Superior temporal gyrus (tissue), 1 donor: Measurements from ENCODE around the gene SURF4.

ENCODE experiments used
- DNase-seq: peaks from one replicate; pipeline ENCODE4 v3.0.0-alpha.2; 2016; ENCODE audit errors: extremely low spot score

The SURF4 gene

DNA sequence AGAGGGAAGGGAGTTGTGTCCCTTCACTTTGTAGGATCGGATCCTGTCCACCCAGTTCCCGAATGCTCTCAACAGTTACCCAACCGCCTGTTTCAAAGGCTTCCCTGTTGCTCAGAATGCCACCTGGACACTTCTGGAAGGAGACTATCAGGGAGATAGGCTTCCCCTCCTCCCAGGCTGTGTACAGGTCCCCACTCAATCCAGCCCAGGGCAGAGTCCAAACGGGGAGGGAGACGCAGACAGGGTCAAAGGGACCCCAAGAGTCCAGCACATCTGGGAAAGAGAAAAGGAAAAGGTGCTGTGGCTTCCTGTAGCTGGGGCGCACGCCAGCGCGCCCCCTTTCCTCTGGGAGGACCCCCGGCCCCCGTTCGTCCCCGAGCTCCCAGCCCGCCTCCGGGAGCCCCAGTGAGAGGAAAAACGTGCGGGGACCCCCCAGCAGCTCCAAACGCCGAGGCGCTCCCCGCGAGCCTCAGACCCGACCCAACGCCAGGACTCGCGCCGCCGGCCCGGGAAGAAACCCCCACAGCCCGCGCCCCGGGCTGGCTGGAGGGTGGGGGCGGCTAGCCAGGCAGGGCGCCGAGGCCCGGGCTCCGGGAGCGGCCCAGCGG is 640 bp downstream of the SURF4 start:
- DNase-seq, result no peak

DNA sequence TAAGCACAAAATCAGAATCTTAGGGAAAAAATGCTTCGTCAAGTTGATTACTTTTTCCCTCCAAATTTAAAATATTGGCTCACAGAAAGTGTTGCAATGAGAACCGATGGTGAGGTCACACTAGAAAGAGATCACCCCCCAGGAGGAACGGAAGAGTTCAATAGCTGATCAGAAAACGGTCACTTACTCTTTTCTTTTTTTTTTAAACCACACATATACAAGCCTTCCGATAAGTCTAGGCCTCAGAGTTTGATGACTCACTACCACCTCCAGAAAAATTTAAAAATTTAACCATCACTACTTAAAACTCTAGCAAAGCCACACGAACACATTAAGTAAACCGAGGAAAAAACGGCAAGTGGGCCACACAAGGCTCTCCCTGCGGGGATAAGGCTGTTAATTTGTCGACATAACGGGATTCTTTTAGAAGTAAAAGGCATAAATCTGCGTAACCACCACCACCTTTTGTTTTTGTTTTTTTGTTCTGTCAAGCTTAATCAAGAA is 1.2 kb downstream of the SURF4 start:
- no peak for DNase-seq

DNA sequence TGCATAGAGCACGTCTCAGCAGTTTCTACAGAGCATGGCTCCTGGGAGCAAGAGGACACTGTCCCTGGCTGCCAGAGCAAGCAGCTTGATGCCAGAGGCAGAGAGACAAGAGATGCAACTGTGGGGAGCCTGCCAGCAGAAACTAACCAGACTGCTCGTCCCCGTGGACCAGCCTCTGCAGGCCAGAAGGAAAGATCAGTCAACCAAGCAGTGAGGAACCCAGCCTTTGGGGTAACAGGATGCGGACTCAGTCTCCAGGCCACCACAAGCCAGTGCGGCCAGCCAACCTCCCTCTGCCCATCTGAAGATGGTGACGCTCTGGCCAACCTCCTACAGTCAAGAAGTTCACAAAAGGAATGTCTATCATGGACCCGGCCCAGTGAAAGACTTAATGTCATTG is 3.7 kb downstream of the SURF4 start:
- no peak for DNase-seq

DNA sequence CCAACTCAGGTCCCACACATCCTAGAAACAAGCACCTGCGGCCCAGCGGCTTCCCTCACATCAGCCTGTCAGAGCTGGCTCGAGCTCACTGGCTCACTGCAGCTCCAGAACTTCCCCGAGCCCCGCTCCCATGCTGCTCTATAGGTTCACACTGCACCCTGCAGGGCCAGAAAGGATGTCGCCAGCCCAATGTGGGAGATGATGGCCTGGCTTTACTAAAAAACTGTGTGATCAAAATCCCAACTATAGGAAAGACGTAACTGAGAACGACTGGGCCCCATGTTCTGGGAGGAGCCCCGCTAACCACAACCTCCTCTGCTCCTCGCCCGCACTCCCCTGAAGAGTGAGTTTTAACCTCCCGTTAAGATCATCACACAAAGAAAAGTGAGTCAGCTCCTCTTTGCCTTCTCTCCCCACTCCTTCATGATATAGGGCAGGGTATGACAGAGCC is 4.6 kb downstream of the SURF4 start:
- no peak for DNase-seq

DNA sequence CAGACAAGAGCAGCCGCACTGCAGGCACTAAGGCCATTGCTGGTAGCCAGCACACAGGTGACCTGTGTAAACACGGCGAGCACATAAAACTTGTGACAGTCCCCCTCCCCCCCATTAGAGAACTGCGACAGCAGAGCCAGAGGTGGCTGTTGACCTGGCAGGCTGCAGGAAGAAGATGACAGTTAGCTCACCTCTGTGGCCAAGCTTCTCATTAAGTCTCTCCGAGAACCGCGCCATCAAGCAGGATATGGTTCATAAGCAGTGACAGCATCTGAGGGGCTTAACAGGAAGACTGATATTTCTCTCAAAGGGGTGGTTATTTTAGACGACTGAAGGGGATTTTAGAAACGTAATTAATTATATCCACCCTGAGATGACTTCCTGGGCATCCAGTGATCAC is 5.2 kb downstream of the SURF4 start:
- no peak for DNase-seq

DNA sequence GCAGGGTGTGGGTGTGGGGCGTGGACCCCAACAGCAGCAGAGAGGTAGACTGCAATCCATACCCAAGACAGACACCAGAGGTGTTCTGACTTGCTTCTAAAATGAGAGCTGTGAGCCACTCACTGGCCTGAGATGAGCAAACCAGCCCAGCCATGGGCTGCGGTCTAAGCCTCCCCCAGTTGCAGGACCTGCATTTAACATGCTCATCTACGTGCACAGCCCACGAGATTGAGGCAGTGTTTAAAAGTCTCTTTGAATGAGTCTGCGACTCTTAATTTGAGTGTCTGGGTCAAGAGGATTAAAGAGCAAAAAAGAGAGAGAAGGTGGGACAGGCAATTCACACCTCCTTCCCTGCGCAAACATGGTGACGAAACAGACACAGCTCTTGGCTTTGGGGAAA is 5.9 kb downstream of the SURF4 start:
- no peak for DNase-seq

DNA sequence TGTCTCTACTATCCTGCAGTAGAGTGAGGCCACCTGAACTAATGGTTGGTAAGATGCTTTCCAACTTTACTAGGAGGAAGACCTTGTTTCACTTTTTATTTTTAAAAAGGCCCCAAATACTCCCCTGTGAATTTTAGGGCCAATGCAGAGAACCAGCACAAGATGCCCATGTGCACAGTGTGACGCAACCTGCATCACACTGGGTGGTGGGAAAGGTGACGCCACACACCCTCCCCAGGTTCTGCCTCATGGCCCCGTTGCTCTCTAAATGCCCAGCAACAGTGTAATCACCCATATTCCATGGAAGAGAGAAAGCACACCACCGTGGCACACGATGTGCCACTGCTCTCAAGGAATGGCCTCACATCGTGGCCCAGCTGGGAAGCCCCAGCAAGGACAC is 6.4 kb downstream of the SURF4 start:
- DNase-seq, result no peak

DNA sequence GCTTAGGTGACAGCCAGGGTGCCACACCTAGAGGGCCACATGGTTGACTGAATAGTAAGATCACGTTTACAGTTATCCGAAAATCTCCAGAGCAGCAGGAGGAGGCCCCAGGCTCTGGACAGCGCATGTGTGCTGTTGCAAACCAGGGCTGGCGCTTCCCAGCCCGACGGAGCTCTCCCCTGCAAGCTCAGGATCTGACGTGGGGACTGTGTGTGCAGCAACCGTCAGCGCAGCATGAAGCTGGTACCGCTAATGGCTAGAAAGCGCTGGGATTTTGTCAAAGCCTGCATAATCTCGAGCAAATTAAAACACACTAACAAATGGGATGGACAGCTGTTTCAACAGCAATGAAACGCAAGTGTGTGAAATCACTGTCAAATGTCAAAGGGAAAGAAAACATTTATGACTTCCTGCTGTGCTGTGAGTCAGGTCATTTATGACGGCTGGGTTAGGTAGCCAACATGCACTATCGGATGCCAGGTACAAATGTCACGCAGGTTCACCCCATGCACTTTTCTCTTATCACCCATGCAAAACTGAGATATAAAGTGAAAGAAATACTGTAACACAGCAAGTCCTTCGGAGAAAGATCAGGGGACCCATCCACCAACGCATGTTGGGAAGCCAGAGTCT is 7.5 kb downstream of the SURF4 start:
- DNase-seq, result peak; percentile 12

DNA sequence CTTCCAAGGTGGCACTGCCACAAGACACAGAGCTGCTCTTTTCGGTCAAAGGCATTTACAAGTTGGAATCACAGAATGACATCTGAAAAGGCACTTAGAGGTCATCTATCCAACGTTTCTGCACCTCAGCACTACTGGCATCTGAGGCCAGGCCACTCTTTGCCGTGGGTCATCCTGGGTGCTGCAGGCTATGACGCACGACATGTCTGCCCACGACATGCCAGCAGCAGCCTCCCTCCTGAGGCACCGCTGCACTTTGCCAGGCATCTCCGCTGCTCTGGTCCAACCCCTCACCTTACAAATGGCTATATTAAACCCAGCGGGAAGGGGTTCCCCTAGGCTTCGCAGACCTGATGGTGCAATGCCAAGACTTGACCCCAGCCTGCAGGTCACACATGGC is 8.1 kb downstream of the SURF4 start:
- DNase-seq, result no peak

DNA sequence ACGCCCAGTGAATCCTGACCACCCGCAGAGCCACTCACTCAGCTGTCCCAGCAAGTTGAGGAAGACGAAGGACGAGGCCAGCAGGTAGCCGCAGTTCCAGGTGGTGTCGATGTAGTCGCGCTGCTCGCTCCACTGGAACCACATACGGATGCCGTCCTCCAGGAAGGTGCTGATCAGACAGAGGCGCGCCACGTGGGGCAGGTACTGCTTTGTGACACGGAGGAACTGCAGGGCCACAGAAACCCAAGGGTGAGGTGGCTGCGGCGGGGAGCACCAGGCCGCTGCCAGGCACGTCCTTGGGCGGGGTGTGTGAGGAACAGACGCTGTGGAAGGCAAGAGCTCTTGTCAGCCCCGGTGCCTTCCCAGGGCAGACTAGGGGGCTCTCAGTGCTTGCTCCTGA is 8.6 kb downstream of the SURF4 start:
- DNase-seq, result no peak

DNA sequence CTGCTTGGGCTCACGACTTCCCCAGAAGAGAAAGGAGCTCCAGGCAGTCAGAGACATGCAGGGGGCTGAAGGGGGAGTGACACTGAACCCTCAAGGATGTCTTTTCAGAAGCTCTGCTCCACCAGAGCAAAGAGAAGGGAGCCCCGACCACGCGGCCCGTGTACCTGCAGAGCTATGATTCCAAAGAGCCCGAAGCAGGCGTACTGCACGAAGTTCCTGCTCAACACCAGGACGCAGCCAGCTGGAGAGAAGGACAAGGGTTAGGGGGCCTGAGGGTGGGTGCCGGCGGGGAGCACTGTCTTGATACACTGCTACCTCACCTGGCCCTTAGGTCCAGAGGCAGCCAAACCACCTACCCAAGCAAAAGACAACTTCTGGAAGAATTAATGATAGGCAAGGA is 9.4 kb downstream of the SURF4 start:
- DNase-seq, result no peak

DNA sequence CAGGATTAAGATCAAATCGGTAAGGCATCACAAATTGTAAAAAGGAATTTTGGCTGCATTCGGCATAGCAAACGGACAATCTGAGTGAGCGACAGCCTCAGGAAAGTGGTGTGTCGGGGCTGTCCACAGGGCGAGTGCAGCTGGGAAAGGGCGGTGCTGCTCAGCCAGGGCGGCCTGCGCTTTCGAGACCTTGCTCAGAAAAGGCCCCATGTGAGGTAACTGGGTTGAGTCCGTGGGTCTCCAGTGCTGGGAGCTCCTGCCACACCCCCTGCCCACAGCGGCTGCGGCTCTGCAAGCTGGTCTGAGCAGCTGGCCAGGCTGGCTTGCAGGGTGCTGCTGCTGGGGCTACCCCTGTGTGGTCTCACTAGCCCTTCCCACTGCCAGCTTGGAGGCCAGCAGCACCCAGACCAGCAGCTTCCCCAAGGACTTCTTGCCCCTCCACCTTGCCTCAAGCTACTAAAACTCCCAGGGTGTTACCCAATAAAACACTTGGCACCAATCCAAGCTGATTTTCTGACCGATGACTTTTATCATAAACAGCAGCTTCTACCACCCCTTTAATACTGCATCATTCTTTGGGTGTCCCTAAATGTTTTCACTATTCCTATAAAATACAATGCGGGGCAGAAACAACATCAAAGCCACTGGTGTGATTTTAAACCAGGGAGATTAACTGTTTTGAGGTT is 13.4 kb downstream of the SURF4 start:
- no peak for DNase-seq

DNA sequence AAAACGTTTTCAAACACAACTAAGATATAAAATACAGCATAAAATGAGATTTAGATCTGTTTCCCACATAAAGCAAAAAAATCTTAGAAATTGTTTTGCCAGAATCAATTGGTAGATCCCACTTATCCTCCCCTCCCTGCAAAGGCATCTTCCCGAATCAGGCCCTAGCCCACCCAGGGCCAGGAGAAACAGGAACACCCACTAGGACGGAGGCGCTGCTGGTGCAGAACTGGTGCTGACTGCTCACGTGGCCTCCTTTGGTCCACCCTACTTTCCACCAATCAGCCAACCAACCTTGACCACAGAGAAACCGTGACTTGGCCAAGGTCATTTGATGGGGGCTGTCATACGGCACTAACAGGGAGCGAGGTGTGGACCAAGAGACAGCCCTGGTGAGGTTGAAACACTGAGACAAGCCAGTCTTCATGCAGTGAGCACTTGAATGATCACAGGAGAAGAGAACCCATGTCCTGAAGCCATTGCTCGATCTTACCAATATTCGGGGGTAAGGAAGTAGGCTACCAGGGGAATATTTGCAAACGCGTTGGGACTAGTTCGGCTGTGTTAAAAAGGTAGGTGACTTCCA is 14.3 kb downstream of the SURF4 start:
- no peak for DNase-seq

DNA sequence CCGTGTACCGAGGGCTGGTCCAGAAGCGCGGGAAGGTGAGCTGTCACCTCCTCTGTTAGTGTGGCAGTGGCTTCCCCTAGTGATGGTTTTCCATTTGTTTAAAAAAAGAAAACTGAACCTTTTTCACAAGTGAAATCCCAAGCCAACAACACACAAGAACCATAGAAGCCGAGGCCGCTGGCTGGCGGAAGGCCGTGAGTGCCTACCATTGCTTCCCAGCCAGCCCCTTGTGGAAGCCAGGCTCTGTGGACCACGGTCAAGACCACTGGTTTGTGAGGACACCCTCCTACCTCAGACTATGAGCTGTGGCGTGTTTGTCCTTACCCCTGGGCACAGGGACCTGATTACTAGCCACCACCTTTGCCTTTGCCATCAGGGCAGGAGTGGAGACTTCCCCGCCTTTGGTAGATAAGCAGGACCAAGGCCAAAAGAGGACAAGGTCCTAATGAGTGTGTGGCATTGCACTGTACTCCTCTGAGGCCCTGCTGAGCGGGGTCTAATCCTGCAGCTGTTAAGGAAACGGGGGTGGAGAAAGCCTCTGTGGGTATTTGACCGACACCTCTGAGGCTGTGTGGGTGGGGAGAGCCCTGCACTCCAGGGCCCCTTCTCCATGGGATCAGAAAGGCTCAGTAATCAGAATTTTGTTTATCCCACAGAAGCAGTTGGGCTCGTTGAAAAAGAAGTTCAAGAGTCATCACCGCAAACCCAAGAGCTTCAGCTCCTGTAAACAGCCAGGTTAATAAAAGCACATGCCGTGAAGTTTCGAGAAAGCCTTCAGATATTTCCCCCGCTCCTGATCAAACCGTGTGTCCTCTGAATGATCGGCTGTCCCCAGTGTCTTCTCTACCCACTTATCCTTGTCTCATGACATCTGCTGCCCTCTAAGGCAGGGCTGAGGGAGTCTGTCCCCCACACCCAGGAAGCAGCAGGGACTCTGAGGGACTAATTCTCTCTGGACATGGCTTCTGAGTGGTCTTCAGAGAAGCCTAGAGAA is 15.2 kb downstream of the SURF4 start:
- no peak for DNase-seq

DNA sequence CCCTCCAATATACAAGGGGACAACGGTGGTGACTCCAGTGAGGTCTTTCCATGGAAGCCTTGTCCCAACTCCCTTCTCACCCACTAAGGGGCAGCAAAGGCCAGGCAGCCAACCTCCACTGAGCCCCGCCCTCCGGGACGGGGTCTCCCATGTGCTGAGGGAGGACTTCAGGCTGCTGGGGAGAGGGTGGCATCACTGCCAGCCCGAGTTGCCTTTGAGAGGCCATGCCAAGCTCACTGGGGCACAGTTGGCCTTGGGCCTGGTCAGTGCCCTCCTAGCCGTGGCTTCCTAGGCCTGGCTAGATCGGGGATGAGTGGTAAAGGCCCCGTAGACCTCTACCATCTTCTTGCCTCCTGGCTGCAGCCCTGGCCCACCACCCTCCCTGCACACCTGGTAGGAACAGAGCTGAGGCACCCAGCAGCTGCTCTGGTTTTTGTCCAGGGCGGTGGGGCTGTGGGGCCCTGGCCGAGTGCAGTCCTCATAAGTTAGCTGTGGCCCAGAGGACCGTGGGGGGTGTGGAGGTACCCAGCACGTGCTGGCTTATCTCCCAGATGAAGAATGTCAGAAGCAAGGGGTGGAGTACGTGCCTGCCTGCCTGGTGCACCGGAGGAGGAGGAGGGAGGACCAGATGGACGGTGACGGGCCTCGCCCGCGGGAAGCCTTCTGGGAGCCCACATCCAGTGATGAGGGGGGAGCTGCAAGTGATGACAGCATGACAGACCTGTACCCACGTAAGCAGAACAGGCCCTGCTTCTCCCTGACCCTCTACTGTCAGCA is 16.3 kb downstream of the SURF4 start:
- no peak for DNase-seq

DNA sequence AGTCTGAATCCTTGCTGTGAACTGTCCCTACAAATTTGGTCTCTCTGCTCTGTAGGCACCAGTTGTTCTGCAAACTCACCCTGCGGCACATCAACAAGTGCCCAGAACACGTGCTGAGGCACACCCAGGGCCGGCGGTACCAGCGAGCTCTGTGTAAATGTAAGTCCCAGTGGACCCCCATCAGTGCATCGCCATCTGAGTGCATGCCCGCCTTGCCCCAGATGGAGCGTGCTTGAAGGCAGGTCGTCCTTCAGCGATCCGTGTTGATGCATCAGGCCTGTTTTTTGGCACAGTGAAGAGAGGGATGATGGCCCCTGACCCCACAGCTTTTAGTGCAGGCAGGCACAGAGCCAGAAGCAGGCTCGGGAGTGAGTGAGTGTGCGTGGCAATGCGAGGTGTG is 18.2 kb downstream of the SURF4 start:
- no peak for DNase-seq

DNA sequence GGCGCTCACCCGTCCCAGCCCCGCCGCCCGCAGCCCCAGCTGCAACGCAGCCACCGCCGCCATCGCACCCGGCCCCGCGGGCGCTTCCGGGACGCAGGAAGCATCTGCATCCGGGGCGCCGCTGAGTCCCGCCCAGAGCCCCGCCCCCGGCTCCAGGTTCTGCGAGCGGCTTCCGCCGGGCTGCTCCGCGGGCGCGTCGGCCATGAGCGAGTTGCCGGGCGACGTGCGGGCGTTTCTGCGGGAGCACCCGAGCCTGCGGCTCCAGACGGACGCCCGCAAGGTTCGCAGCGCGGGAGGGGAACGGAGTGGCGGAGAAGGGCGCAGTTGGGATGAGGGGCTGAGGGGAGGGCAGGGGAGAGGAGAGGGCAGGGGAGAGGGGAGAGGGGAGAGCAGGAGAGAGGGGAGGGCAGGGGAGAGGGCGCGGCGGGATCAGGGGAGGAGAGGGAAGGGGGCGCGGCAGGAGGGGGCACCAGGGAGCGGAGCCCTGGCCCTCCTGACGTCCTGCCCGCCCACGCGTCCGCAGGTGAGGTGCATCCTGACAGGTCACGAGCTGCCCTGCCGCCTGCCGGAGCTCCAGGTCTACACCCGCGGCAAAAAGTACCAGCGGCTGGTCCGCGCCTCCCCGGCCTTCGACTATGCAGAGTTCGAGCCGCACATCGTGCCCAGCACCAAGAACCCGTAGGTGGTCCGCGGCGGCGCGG is 19.3 kb downstream of the SURF4 start, which contains the start of the genes SURF1 and SURF2:
Gene SURF1 (minus strand): TSS at position 97 of the 701 bp plus-strand sequence. CDS start 34 bp downstream, at position 63.
Gene SURF2 (plus strand): TSS at position 160 of the 701 bp plus-strand sequence. CDS start 43 bp downstream, at position 203.
- peak; percentile 80 for DNase-seq

DNA sequence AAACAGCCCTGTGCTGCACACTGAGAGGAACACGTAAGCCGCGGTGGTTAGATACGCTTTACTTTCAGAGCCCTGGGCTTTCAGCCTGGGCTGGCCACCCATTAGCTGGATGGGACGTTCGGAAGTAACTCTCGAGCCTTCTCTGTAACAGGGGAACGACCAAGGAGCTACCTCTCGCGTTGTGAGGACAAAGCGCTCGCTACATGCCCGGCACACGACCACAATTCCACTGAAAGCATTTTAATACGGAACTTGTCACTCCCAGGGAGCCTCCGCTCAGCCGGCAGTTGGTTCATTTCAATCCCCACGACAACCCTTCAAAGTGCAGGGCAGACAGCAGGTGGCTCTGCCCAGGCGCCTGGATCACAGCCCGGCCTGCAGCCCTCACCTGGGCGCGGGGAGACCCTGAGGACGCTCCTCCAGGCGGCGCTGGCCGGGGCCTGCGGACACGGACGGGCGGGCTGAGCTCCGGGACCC is 19.9 kb downstream of the SURF4 start:
- DNase-seq, result no peak

DNA sequence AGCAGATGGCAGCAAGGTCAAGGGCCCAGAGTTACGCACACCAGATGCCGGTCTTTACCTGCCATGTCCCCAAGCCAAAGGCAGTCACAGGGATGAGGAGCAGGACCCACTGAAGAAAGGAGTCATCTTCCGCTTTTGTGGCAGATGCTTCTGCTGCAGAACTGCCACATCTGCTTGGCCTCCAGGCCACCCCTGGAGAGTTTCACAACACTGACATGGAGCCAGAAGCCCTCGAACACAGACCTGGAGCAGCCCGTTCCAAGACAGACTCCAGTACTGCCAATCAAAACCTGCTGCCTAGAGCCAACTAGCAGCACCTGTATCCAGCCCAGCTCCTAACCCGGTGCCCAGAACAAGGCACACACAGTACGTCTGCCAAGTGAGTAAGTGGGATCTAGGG is 21.1 kb downstream of the SURF4 start:
- no peak for DNase-seq

DNA sequence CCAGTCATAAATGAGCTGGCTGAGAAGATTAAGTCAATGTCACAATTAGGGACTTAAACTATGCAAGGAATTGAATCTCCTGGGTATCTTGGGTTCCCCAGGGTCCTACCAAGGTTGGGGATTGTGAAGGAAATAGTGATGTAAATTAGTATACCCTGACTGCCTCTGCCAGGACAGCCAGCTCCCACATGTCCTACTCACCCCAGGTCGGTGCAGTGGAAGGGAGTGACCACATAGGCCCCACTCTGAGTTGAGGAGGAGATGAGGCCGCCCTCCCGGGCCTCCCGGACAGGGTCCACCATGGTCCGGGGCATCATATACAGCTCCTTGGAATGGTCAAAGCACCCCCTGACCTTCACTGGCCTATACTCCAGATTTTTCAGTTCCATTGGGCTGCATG is 22.3 kb downstream of the SURF4 start:
- no peak for DNase-seq
